Adipocyte (in vitro differentiated cells): ENCODE results near the gene CTU1.

Experiments
- DNase-seq: peaks from one replicate; pipeline ENCODE4 v3.0.0-alpha.2; 2015; ENCODE audit warnings: low read depth
- H3K27me3 ChIP-seq: replicated peaks from 2 replicates; pipeline ENCODE4 v1.7.0; 2013; ENCODE audit warnings: mild to moderate bottlenecking, low read length, moderate library complexity; ENCODE audit not compliant: control insufficient read depth, insufficient read depth
- H3K36me3 ChIP-seq: 2 replicates; pipeline ENCODE4 v1.7.0; 2013; ENCODE audit warnings: low read length, mild to moderate bottlenecking, moderate library complexity; ENCODE audit not compliant: control insufficient read depth, insufficient read depth, severe bottlenecking
- H3K4me1 ChIP-seq: 2 replicates; pipeline ENCODE4 v1.7.0; 2013; ENCODE audit warnings: mild to moderate bottlenecking, low read length, moderate library complexity; ENCODE audit not compliant: control insufficient read depth, insufficient read depth
- H3K4me3 ChIP-seq: 2 replicates; pipeline ENCODE4 v1.7.0; 2013; ENCODE audit warnings: mild to moderate bottlenecking, low read length, moderate library complexity
- H3K9ac ChIP-seq: 2 replicates; pipeline ENCODE4 v1.7.0; 2013; ENCODE audit warnings: mild to moderate bottlenecking, low read length, moderate library complexity
- H3K9me3 ChIP-seq: 2 replicates; pipeline ENCODE4 v1.7.0; 2013; ENCODE audit warnings: mild to moderate bottlenecking, low read length, moderate library complexity; ENCODE audit not compliant: control insufficient read depth

The CTU1 gene

DNA sequence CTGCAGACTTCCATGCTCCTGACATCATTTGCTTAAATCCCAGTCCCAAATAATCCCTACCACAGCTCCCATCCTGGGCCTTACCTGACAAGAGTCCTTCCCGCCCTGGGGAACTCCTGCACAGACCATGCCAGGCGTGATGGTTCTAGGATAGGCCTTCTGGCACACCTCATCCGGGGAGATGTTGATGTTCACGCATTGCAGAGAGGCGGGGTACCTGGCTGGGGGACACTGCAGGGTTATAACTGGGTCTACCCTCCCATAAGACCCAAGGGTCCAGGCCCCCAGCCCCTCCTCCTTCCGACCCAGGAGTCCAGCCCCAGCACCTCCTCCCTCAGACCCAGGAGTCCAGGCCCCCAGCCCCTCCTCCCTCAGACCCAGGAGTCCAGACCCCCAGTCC, 29.5 kb downstream of the CTU1 start:
- Histone ChIP-seq H3K4me1 (no peaks in the 10 kb centered on the region), H3K4me3 (no peak overlapping the region), H3K9me3 (peaks cover 7% of the 10 kb centered on the region), H3K9ac (no peak overlapping the region), H3K36me3 (no peaks in the 10 kb centered on the region), H3K27me3 (peaks cover 28% of the 10 kb centered on the region)
- no peak for DNase-seq

- H3K9ac ChIP-seq: no peak overlapping the region
- H3K4me1 ChIP-seq: no peaks in the 10 kb centered on the region
- peaks cover 21% of the 10 kb centered on the region for H3K27me3 ChIP-seq
- no peaks in the 10 kb centered on the region for H3K36me3 ChIP-seq
- H3K4me3 ChIP-seq: no peak overlapping the region
- H3K9me3 ChIP-seq: peaks cover 14% of the 10 kb centered on the region
- no peak for DNase-seq
Measured at GRCh38 chr19:51078104-51078503, 30.1 kb downstream of the CTU1 start.

DNA sequence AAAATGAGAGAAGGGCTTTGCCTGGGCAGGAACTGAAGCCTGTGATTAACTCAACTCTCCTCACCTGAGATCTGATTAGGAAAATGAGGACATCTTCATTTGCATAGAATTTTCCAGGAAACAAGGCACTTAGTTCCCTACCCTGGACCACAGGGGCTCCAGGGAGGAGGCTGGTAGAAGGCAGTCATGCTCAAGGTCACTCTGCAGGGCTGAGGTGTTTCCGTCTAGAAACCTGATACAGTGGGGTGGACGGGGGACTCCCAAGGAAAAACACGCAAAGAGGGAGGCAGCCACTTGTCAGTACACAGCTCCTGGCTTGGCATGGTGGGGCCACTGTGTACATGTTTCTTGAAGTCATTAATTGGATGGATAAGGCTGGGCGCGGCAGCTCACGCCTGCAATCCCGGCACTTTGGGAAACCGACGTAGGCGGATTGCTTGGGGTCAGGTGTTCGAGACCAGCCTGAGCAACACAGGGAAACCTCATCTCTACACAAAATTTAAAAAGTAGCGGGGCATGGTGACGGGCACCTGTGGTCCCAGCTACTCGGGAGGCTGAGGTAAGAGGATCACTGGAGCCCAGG, 31.5 kb downstream of the CTU1 start:
- Histone ChIP-seq H3K9ac (no peak overlapping the region), H3K4me1 (no peaks in the 10 kb centered on the region), H3K36me3 (no peaks in the 10 kb centered on the region), H3K9me3 (peaks cover 15% of the 10 kb centered on the region), H3K27me3 (peaks cover 15% of the 10 kb centered on the region), H3K4me3 (no peak overlapping the region)
- no peak for DNase-seq

GRCh38 chr19:51075998-51076397, 32.2 kb downstream of the CTU1 start:
- Histone ChIP-seq H3K4me3 (no peak overlapping the region), H3K9ac (no peak overlapping the region), H3K9me3 (peaks cover 15% of the 10 kb centered on the region), H3K27me3 (peaks cover 9% of the 10 kb centered on the region), H3K4me1 (no peaks in the 10 kb centered on the region), H3K36me3 (no peaks in the 10 kb centered on the region)
- DNase-seq: no peak

GRCh38 chr19:51071095-51071405, 37.2 kb downstream of the CTU1 start:
- H3K4me1 ChIP-seq: no peaks in the 10 kb centered on the region
- no peak for DNase-seq
- no peak overlapping the region for H3K4me3 ChIP-seq
- no peak overlapping the region for H3K9ac ChIP-seq
- peaks cover 18% of the 10 kb centered on the region for H3K9me3 ChIP-seq
- no peaks in the 10 kb centered on the region for H3K27me3 ChIP-seq
- H3K36me3 ChIP-seq: no peaks in the 10 kb centered on the region

- DNase-seq: no peak
- H3K4me3 ChIP-seq: no peak overlapping the region
- H3K36me3 ChIP-seq: no peaks in the 10 kb centered on the region
- no peaks in the 10 kb centered on the region for H3K27me3 ChIP-seq
- H3K4me1 ChIP-seq: no peaks in the 10 kb centered on the region
- H3K9me3 ChIP-seq: peaks cover 18% of the 10 kb centered on the region
- no peak overlapping the region for H3K9ac ChIP-seq
Measured at GRCh38 chr19:51070334-51071094, 37.7 kb downstream of the CTU1 start.

- H3K27me3 ChIP-seq: no peaks in the 10 kb centered on the region
- no peak overlapping the region for H3K9ac ChIP-seq
- H3K36me3 ChIP-seq: no peaks in the 10 kb centered on the region
- no peak overlapping the region for H3K4me3 ChIP-seq
- peaks cover 3% of the 10 kb centered on the region for H3K9me3 ChIP-seq
- DNase-seq: no peak
- H3K4me1 ChIP-seq: peaks cover 2% of the 10 kb centered on the region
Measured at GRCh38 chr19:51066393-51067186, 41.6 kb downstream of the CTU1 start.

- DNase-seq: no peak
- Histone ChIP-seq H3K9me3 (peaks cover 3% of the 10 kb centered on the region), H3K9ac (no peak overlapping the region), H3K4me1 (peaks cover 2% of the 10 kb centered on the region), H3K4me3 (no peak overlapping the region), H3K27me3 (no peaks in the 10 kb centered on the region), H3K36me3 (no peaks in the 10 kb centered on the region)
Measured at GRCh38 chr19:51065221-51065960, 42.8 kb downstream of the CTU1 start.

DNA sequence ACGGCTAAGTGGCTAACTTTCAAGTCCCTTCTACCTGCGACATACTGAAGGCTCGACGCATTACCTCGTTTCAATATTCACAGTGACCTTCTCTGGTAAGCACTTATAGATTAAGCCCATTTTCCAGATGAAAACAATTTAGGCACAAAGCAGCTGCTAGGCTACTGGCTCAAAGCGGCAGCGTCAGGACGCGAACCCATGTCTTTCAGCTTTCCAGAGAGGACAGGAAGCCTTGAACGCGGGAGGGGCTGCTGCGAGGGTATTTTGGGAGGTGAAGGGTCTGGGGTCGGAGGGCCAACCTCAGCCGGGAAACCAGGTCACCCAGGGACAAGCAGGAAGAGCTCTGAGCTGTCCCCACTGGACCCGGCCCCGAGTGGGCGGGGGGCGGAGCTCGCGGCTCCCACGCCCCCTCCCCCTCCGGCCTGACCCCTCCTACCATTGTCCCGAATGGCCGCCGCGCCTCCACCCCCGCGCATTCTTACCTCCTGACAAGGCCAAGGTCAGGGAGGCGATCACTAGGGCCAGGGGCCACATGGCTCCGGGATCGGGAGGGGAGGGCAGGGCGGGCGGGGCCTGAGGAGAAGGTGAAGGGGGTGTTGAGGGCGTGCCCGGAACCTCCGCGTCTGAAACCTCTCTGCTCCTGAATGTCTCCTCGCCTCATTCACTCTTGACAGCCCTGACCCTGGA, 43.5 kb downstream of the CTU1 start, which contains the start of gene KLK13:
KLK13 (minus strand) TSS at position 559 of the 687 bp plus-strand sequence; CDS start at position 534, 25 bp downstream.
- H3K4me3 ChIP-seq: no peak within 1 kb of the TSS

DNA sequence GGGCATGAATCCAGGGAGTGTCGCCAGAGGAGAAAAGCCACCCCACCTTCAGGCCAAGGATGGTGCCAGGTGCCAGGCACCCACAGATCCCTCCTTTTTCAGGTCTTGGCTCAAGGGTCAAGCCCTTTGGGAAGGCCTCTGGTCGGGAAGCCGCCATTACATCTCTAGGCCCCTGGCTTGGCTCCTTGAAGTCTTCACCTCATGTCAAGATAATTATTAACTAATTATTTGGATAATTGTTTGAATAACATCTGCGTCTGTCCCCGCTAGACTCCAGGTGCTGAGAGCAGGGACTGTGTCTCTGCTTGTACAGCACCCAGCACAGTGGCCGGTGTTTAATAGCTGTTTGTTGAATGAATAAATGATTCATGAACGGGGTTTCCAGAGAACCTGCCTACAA, 44.5 kb downstream of the CTU1 start:
- no peaks in the 10 kb centered on the region for H3K27me3 ChIP-seq
- no peak for DNase-seq
- H3K4me3 ChIP-seq: no peak overlapping the region
- peaks cover 2% of the 10 kb centered on the region for H3K4me1 ChIP-seq
- H3K9ac ChIP-seq: no peak overlapping the region
- no peaks in the 10 kb centered on the region for H3K9me3 ChIP-seq
- no peaks in the 10 kb centered on the region for H3K36me3 ChIP-seq

More for the DNA sequence above, 43.5 kb downstream of the CTU1 start, which contains the start of gene KLK13:
- no peaks in the 10 kb centered on the region for H3K27me3 ChIP-seq
- H3K4me1 ChIP-seq: peaks cover 2% of the 10 kb centered on the region
- H3K9me3 ChIP-seq: peaks cover 3% of the 10 kb centered on the region
- DNase-seq: no peak
- no peaks in the 10 kb centered on the region for H3K36me3 ChIP-seq
- no peak within 1 kb of the TSS for H3K9ac ChIP-seq
